DOHH2 (cell line): ENCODE data around the gene ZNF322.

Experiments used
- CTCF ChIP-seq: fragments of 200-600 bp; sonication (generic); IDR thresholded peaks from one replicate; pipeline ENCODE4 v1.5.1; 2014; ENCODE audit warnings: antibody characterized with exemption, mild to moderate bottlenecking, low read depth, low read length; ENCODE audit not compliant: poor library complexity, severe bottlenecking
- EZH2phosphoT487 ChIP-seq: fragments of 200-600 bp; sonication (generic); IDR thresholded peaks from 2 replicates; pipeline ENCODE4 v1.6.1; 2017; ENCODE audit warnings: borderline replicate concordance, mild to moderate bottlenecking, antibody characterized with exemption, low read length, moderate library complexity, mixed read lengths

- TF ChIP-seq CTCF (no peak), EZH2phosphoT487 (no peak)
Observed at GRCh38 chr6:26593278-26594130, 66.0 kb downstream of the ZNF322 start.
